Glomerular visceral epithelial cell (primary cell): ENCODE results near the gene RAMP1.

ENCODE experiments used
- DNase-seq: peaks from one replicate; pipeline ENCODE4 v3.0.0-alpha.2; 2016; ENCODE audit errors: extremely low spot score

Gene RAMP1

GRCh38 chr2:237895544-237896506 is 36.4 kb downstream of the RAMP1 start:
- no peak for DNase-seq

DNA sequence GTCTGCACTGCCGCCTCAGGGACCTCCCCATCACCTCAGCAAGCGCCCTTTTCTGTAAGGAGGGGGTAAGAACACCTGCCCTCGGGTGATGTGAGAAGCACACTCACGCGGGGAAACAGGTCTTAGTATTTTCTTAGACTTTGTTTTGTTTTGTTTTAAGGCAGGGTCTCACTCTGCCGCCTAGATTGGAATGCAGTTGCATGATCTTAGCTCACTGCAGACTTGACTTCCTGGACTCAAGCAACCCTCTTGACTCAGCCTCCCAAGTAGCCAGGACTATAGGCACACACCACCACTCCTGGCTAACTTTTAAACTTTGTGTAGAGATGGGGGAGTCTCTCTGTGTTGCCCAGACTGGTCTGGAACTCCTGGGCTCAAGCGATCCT is 37.1 kb downstream of the RAMP1 start:
- no peak for DNase-seq

GRCh38 chr2:237896956-237897355 is 37.5 kb downstream of the RAMP1 start:
- no peak for DNase-seq

DNA sequence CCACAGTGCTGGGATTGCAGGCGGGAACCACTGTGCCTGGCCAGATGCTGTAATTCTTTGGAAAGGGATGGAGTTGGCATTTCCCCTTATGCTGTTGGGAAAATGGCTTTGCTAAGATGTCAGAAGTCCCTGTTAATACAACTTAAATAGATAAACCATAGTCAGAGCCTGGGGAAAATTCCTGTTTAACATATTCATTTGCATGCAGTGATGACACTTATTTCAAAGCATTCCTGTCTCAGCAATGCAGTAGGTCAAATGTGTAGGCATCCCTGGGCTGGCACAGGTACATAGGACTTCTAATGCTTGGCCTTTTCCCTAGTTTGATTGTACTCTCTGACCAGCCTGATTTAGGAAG is 38.6 kb downstream of the RAMP1 start:
- DNase-seq, result no peak

DNA sequence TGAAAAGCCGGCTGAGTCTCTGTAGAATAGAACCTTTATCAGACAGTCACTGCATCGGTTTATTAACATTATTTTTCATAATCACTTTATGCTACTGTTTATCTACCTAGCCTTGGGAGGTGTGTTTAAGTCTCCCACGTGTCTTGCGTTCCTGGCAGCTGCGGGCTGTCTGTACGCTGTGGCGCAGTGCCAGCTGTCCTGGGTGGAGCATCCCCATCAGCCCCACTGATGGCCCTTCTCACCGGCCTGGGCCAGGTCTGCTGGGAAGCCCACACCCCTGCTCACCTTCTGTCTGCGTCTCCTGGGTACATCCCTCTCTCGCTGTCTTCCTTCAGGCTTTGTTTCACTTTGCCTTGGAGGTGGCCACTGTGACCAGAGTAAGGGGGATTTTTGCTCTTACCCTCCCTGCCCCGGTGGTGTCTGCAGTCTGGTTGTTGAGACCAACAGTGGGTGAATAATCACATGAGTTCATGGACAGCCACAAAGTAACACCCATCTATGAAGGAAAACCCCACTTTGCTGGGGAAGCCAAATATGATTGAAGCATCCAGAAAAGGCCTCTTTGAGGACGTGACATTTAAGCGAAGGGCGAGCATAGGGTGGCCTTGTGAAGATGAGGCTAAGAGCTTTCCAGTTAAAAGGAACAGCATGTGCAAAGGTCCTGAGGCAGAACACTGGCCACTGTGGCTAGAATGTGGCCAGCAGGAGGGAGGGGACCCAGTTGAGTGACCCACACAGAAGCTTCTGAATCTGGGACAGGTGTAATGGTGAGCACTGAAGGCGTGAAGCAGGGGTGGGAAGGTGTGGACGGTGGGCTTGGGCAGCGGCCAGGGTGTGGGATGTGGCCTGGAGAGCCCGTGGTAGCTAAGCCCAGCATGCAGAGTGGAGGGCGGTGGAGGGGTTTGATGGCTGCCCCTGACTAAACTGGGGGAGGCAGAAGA is 41.7 kb downstream of the RAMP1 start:
- no peak for DNase-seq

DNA sequence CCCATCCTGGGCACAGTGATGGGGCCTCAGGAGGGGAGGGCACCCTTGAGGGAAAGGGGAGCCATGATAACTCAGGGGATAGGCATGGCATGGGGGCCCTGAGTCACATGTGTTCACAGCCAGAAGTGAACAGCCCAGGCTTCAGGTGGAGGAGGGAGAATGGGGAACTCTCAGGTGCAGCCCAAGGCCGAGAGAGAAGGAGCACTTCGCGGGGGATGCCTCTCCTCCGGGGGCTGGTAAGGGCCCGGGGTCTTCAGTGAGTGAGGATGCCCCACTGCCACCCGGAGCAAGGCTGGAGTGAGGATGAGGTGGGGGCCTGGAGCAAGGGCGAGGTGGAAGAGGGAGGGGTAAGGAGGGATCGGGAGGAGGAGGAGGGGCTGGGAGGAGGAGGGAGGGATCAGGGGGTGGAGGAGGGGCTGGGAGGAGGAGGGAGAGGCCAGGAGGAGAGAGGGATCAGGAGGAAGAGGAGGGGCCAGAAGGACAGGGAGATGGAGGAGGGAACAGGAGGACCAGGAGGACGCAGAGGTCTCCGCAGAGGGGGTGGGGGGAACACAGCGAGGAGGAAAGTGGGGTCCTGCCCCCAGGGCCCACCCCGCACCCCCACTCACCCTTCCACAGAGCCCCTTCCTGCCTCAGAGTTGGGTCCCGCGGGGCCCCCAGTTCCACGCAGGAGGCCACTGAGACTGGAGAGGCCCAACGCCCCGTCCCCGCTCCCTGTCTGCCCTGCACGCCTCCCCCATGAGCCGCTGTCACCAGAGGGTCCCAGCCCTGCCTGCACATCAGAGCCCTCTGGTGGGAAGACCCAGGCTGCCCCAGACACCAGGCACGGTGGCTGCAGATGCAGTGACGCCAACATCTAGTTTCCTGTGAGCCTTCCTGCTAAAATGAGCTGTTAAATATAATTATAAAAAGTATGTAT is 42.8 kb downstream of the RAMP1 start:
- DNase-seq, result no peak

DNA sequence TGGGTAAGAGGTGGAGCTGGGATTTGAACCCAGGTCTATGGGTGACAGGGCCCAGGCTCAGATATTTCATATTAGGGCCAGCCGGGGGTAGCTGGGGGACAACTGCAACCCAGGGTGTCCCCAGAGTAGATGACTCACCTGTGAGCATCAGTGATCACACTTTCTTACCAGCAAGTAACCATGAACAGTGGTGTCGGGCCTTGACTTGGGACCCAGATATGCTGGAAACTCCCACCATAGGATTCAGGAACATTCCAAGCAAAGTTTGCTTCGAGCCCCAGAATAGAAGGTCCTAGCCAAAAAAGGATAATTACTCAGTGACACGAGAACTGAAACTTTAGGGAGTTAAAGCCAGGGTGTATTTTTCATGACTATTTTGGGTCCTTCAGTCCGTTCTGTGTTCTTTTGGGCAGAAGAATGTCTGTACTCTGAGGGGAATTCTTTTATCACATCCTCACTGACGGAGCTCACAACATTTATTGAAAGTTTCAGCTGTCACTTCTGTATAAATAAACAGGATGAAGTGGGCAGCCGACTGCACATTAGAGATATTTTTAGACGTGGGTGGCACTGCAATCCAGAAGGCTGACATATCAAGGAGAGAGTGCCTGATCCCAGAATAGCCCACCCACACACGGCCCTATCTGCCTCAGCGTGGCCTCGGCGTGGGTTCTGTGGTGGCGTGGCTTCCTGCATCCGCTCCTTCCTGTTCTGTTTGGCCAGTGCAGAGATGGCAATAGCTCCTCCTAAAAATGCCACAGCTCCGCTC is 45.6 kb downstream of the RAMP1 start:
- DNase-seq, result no peak

DNA sequence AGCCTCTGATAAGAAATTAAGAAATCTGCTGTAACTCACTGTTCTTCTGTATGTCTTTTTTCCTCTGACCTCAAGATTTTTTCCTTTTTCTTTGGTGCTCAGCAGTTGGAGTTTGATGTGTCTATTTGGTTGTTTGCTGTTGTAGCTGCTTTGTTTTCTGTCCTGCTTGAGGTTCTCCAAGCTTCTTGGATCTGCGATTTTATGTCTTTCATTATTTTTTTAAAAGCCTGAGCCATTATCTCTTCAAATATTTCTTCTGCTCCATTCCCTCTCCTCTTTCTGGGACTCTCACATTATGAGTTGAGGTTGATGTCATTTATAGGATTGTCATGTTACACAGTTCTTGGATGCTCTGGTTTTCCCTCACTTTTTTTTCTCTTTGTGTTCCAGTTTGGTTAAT is 47.7 kb downstream of the RAMP1 start:
- no peak for DNase-seq

DNA sequence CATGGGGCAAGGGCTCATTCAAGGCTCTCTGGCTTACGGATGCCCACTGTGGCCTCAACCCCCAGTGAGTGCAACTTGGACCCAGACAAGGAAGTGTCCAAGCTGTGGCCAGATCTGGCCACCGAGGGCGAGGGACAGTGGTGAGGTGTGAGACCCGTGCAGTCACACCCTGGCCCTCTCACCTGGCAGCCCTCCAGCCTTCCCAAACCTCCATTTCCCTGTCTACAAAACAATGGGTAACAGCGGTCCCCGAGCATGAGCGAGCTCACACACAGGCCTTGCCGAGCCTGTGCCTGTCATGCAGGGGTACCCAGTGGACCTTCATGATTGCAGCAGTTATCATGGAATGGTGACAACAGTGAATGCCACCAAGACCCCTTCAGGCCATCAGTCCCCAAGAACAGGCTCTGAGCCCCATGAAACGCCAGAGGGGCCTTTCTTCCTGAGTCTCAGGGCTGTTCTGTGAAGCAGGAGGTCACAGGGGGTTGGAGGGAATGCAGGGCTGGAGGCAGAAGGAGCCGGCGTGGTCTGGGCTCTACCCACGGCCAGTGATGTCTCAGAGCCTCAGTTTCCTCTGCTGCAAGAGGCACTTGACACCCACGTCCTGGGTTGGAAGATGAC is 49.8 kb downstream of the RAMP1 start:
- no peak for DNase-seq

GRCh38 chr2:237909801-237910475 is 50.5 kb downstream of the RAMP1 start:
- DNase-seq, result no peak

DNA sequence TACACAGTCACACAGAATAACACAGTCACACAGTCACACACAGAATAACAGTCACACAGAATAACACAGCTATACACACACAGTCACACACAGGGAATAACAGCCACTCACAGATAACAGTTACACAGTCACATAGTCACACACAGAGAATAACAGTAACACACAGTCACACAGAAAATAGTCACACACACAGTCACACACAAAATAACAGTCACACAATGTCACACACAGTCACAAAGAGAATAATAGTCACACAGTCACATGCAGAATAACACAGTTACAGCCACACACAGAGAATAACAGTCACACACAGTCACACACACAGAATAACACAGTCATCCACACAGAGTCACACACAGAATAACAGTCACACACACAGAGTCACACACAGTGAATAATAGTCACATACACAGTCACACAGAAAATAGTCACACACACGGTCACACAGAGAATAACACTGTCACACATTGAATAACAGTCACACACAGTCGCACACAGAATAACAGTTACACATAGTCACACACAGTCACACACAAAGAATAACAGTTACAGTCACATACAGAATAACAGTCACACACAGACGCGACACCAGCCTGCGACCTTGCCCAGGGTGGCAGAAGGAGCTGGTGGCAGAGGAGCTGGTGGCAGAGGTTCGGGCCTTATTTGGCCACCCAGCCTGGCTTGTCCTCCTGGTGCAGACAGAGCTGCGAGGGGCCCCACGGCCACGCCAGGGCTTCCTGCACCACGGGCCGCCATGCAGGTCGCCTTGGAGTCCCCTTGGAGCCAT is 51.3 kb downstream of the RAMP1 start:
- DNase-seq, result no peak

DNA sequence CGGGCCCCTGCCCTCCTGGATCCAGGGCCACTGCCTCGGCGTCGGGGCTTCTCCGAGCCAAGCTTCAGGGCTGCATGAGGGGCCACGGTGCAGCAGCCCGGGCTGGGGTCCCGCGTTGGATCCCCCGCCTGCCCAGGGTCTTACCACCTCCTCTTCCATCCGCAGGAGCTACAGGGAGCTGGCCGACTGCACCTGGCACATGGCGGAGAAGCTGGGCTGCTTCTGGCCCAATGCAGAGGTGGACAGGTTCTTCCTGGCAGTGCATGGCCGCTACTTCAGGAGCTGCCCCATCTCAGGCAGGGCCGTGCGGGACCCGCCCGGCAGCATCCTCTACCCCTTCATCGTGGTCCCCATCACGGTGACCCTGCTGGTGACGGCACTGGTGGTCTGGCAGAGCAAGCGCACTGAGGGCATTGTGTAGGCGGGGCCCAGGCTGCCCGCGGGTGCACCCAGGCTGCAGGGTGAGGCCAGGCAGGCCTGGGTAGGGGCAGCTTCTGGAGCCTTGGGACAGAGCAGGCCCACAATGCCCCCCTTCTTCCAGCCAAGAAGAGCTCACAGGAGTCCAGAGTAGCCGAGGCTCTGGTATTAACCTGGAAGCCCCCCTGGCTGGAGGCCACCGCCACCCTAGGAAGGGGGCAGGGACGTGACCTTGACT is 52.1 kb downstream of the RAMP1 start:
- no peak for DNase-seq

- DNase-seq, result no peak
These were observed 53.1 kb downstream of the RAMP1 start for GRCh38 chr2:237912271-237913192.

DNA sequence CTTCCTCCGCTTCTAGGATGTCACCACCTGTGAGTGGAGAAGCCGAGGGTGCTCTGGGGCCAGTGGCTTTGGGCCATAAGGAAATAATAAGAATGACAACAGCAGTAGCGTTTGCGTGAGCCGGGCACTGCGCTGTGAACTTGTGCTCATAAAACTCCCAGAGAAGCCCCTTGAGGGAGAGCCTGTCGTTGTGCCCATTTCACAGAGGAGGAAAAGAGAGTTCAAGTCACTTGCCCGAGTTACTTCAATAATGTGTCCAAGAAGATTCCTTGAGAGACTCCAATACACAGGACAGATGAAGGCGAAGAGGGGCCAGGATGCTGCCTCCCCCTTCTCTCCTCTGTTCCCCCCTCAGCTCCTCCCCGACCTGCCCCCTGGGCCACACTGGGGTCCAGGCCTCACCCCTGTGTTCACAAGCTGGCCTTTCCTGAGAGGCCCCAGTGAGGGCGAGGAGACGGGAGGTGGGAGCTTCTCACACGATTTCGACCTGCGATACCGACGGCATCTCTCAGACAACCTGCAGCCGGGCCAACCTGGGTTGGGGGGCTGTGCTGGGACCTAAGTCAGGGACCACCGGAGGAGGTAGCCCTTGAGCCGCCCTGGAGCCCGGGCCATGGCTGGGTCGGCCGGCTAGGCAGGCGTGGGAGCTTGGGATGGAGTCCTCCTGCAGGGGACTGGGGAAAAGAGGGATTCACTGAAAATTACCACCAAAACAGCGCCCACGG is 53.9 kb downstream of the RAMP1 start:
- DNase-seq, result no peak

- no peak for DNase-seq
These were observed 56.2 kb downstream of the RAMP1 start for GRCh38 chr2:237915576-237915975.

- no peak for DNase-seq
These were observed 56.9 kb downstream of the RAMP1 start for GRCh38 chr2:237916296-237916695.
